Vagina (tissue), 2 donors: Measurements from ENCODE around the gene POR. TPM values are rescaled to one million over a fixed set of nuclear protein-coding genes. Genes with fewer than 3 reads are reported as not detected.

Experiments
- DNase-seq, 2 donors: peaks; one replicate each; pipeline ENCODE4 v3.0.0-alpha.2; 2017; ENCODE audit errors: extremely low spot score in 2 of 2
- H3K27ac ChIP-seq: fragments of 200-600 bp; sonication (generic); one replicate; pipeline ENCODE4 v1.5.1; 2019
- H3K27me3 ChIP-seq: fragments of 200-600 bp; sonication (generic); one replicate; pipeline ENCODE4 v1.5.1; 2019
- H3K36me3 ChIP-seq, 2 donors: fragments of 200-600 bp; sonication (generic); one replicate each; pipeline ENCODE4 v1.5.1; 2017 to 2019
- H3K4me1 ChIP-seq: fragments of 200-600 bp; sonication (generic); one replicate; pipeline ENCODE4 v1.5.1; 2019
- H3K4me3 ChIP-seq, 2 donors: fragments of 200-600 bp; sonication (generic); 1 replicate in 1 of 2; 2 replicates in 1 of 2; pipeline ENCODE4 v1.5.1; 2016 to 2019
- H3K9me3 ChIP-seq: fragments of 200-600 bp; sonication (generic); one replicate; pipeline ENCODE4 v1.5.1; 2019
- CTCF ChIP-seq, 3 experiments: fragments of 450-650 bp in 2 of 3; fragments of 200-600 bp in 1 of 3; sonication (generic) in 1 of 3; IDR thresholded peaks; one replicate each; pipeline ENCODE4 v1.5.1; 2017 to 2019; ENCODE audit warnings: antibody characterized with exemption in 3 of 3, mild to moderate bottlenecking in 2 of 3, moderate library complexity in 2 of 3
- POLR2A ChIP-seq, 2 donors: fragments of 450-650 bp; IDR thresholded peaks; one replicate each; pipeline ENCODE4 v1.6.1; 2017; ENCODE audit warnings: antibody characterized with exemption in 2 of 2, mild to moderate bottlenecking in 2 of 2, moderate library complexity in 2 of 2
- POLR2AphosphoS5 ChIP-seq, 2 donors: sonication (generic); formaldehyde crosslinking; IDR thresholded peaks; one replicate each; pipeline ENCODE4 v1.9.0; 2017; ENCODE audit warnings: antibody characterized with exemption in 2 of 2, mild to moderate bottlenecking in 2 of 2, low read depth in 1 of 2; ENCODE audit not compliant: insufficient read depth in 1 of 2
- intact Hi-C: fragments of 100-400 bp; cut with DNase I; formaldehyde crosslinking; loops from one replicate; pipeline ENCODE4 v1.15.1; 2023
- total RNA-seq: library from RNA; depleted of rRNA; stranded (reverse); fragments of >200 nt; gene quantifications from one replicate; pipeline ENCODE4 v1.2.3, GENCODE V29; 2016

POR gene
- total RNA-seq, 1 donor from 2014 or later: 94.3 TPM

- H3K36me3 ChIP-seq: peaks cover 0 to 65% of the 10 kb centered on the region in 2 donors
These were observed 70.7 kb downstream of the POR start for GRCh38 chr7:75985518-75986146.

DNA sequence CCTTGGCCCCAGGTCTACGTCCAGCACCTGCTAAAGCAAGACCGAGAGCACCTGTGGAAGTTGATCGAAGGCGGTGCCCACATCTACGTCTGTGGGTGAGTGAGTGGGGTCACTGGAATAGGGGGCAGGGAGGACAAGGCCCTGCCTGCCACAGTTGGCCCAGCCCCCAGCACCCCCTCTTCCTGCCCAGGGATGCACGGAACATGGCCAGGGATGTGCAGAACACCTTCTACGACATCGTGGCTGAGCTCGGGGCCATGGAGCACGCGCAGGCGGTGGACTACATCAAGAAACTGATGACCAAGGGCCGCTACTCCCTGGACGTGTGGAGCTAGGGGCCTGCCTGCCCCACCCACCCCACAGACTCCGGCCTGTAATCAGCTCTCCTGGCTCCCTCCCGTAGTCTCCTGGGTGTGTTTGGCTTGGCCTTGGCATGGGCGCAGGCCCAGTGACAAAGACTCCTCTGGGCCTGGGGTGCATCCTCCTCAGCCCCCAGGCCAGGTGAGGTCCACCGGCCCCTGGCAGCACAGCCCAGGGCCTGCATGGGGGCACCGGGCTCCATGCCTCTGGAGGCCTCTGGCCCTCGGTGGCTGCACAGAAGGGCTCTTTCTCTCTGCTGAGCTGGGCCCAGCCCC, 71.3 kb downstream of the POR start:
- TF ChIP-seq CTCF (IDR thresholded peaks at IDR 0.05): no peak
- no peak for TF ChIP-seq POLR2A (IDR thresholded peaks at IDR 0.05)
- no peak for TF ChIP-seq POLR2AphosphoS5 (IDR thresholded peaks at IDR 0.05; ENCODE audit: insufficient read depth in 1 of 2, low read depth in 1 of 2)
- Histone ChIP-seq H3K4me3 (no peak overlapping the region), H3K27me3 (no peaks in the 10 kb centered on the region), H3K27ac (no peak overlapping the region), H3K36me3 (peaks cover 0 to 64% of the 10 kb centered on the region in 2 donors), H3K4me1 (peaks cover 13% of the 10 kb centered on the region), H3K9me3 (no peaks in the 10 kb centered on the region)
- no peak for DNase-seq
- intact Hi-C loops: no loop called here

More at GRCh38 chr7:75985518-75986146, 70.7 kb downstream of the POR start:
- Histone ChIP-seq H3K9me3 (no peaks in the 10 kb centered on the region), H3K4me1 (peaks cover 16% of the 10 kb centered on the region), H3K27me3 (no peaks in the 10 kb centered on the region), H3K27ac (no peak overlapping the region), H3K4me3 (no peak overlapping the region)
- no peak for TF ChIP-seq CTCF (IDR thresholded peaks at IDR 0.05)
- TF ChIP-seq POLR2AphosphoS5 (IDR thresholded peaks at IDR 0.05; ENCODE audit: insufficient read depth in 1 of 2, low read depth in 1 of 2): no peak
- TF ChIP-seq POLR2A (IDR thresholded peaks at IDR 0.05): no peak
- no peak for DNase-seq
- intact Hi-C loops: no loop called here

DNA sequence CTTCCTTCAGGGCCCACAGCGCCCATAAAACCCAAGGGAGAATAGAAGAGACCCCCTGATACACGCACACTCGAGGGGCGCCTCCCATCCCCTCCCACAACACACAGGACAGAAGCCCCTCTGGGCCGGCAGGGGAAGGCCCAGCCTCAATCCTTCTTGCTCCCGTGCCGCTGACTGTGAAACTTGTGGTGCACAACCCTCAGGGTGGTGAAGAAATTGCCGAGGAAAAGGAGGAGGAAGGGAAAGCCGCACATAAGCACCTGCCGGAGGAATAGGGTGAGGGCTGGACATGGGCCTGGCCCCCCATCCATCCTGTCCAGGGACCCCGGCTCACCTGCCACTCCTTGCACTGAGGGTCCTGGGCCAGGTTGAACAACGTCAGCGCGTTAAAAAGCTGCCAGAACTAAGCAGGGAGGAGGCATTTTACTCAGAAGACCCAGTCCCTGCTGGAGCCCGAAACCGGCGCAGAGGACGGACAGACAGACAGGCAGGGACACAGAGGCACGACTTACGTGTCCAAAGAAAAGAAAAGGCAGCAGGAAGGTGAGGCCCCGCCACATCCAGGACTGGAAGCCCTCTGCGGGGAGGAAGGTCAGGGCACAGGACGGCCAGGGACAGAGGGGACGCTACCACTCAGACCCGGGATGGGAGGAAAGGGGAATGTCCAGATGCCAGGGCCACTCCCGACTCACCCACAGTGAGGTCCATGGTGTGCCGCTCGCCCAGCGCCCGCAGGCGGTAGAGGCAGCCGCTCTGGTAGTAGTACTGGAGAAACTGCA, 72.3 kb downstream of the POR start:
- intact Hi-C loops: no loop called here
- no peaks in the 10 kb centered on the region for H3K9me3 ChIP-seq
- H3K27me3 ChIP-seq: no peaks in the 10 kb centered on the region
- no peak for DNase-seq
- H3K27ac ChIP-seq: no peak overlapping the region
- peaks cover 0 to 60% of the 10 kb centered on the region in 2 donors for H3K36me3 ChIP-seq
- no peak overlapping the region for H3K4me3 ChIP-seq
- H3K4me1 ChIP-seq: peaks cover 16% of the 10 kb centered on the region
- no peak for TF ChIP-seq CTCF (IDR thresholded peaks at IDR 0.05)
- TF ChIP-seq POLR2A (IDR thresholded peaks at IDR 0.05): no peak
- TF ChIP-seq POLR2AphosphoS5 (IDR thresholded peaks at IDR 0.05; ENCODE audit: insufficient read depth in 1 of 2, low read depth in 1 of 2): no peak

- Histone ChIP-seq H3K9me3 (no peaks in the 10 kb centered on the region), H3K4me3 (no peak overlapping the region), H3K4me1 (peaks cover 23% of the 10 kb centered on the region), H3K27me3 (no peaks in the 10 kb centered on the region), H3K27ac (no peak overlapping the region), H3K36me3 (peaks cover 0 to 57% of the 10 kb centered on the region in 2 donors)
- DNase-seq: no peak
- intact Hi-C loops: no loop called here
- TF ChIP-seq POLR2AphosphoS5 (IDR thresholded peaks at IDR 0.05; ENCODE audit: insufficient read depth in 1 of 2, low read depth in 1 of 2) (no peak), CTCF (IDR thresholded peaks at IDR 0.05) (no peak), POLR2A (IDR thresholded peaks at IDR 0.05) (no peak)
These were observed 73.0 kb downstream of the POR start for GRCh38 chr7:75987805-75988567.
